Effector memory CD8-positive, alpha-beta T cell (primary cell): ENCODE results near the gene AGAP1.
A peak's percentile ranks its signal among the peaks of the same experiment; 100 is the strongest.

ENCODE experiments used
- ATAC-seq: fragments of 150-1000 bp; cut with Tn5 transposase; replicated peaks from 2 replicates; pipeline ENCODE4 v1.10.0; 2021; ENCODE audit warnings: mild to moderate bottlenecking, moderate library complexity
- DNase-seq, 3 experiments: peaks; one replicate each; pipeline ENCODE4 v3.0.0; 2021
- H3K27ac Mint-ChIP-seq, 2 donors: one replicate each; pipeline ENCODE4 v1.8.0; 2022; ENCODE audit warnings: mild to moderate bottlenecking in 2 of 2, mixed read lengths in 2 of 2, moderate library complexity in 2 of 2
- H3K27me3 Mint-ChIP-seq, 2 donors: one replicate each; pipeline ENCODE4 v1.8.0; 2022; ENCODE audit warnings: mixed read lengths in 2 of 2
- H3K36me3 Mint-ChIP-seq: one replicate; pipeline ENCODE4 v1.8.0; 2022; ENCODE audit warnings: mild to moderate bottlenecking, moderate library complexity, mixed read lengths; ENCODE audit not compliant: insufficient read depth
- H3K4me1 Mint-ChIP-seq, 2 donors: one replicate each; pipeline ENCODE4 v1.8.0; 2022; ENCODE audit warnings: low read depth in 2 of 2, mixed read lengths in 2 of 2
- H3K4me3 Mint-ChIP-seq, 2 donors: one replicate each; pipeline ENCODE4 v1.8.0; 2022; ENCODE audit warnings: mild to moderate bottlenecking in 2 of 2, mixed read lengths in 2 of 2, moderate library complexity in 2 of 2
- H3K9me3 Mint-ChIP-seq, 2 donors: one replicate each; pipeline ENCODE4 v1.8.0; 2022; ENCODE audit warnings: mixed read lengths in 2 of 2

Gene AGAP1

DNA sequence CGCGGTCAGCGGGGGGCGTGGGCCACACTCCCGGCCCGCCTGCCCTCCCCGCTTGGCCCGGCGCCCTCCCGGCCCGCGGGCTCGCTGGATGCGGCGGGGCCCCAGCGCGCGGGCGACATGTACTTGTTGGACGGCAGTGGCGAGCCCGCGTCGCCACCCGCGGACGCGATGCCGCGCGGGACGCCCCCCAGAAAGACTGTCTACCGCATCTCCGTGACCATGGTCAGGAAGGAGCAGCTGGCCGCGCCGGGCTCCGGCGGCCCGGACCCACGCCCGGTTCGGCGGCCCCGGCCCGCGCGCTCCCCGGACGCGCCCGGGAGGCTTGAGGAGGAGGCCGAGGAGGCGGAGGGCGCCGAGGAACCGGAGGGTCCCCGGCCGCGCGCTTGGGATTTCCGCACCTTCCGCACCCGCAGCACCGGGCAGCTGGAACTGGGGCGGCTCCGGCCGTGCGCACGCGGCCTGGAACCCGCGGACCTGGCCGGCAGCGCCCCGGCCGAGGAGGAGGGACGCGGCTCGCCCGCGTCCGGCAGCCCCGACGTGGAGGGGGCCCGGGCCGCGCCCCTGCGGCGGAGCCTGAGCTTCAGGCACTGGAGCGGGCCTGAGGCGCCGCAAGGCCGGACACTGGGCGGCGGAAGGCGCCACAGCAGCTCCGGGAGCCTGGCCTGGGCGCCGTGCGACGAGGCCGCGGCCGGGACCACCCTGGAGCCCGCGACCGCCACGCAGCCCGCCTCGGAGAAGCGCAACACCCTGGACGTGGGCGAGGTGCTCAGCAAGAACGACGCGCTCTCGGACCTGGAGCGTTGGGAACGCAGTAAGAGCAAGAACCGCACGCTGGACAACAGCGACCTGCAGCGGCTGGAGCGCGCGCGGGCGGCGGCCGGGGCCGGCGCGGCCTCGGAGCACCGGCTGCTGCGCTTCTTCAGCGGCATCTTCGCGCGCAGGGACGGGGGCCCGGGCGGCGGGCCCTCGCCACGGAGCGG, 176.4 kb downstream of the AGAP1 start:
- Mint-ChIP-seq H3K27ac (no peak overlapping the region), H3K9me3 (no peaks in the 10 kb centered on the region), H3K27me3 (peaks cover 6 to 27% of the 10 kb centered on the region in 2 donors), H3K36me3 (peaks cover 4% of the 10 kb centered on the region), H3K4me3 (no peak overlapping the region), H3K4me1 (peaks cover 25 to 36% of the 10 kb centered on the region in 2 donors)
- DNase-seq = peak in 1 of 3 experiments; percentile 7
- no peak for ATAC-seq

DNA sequence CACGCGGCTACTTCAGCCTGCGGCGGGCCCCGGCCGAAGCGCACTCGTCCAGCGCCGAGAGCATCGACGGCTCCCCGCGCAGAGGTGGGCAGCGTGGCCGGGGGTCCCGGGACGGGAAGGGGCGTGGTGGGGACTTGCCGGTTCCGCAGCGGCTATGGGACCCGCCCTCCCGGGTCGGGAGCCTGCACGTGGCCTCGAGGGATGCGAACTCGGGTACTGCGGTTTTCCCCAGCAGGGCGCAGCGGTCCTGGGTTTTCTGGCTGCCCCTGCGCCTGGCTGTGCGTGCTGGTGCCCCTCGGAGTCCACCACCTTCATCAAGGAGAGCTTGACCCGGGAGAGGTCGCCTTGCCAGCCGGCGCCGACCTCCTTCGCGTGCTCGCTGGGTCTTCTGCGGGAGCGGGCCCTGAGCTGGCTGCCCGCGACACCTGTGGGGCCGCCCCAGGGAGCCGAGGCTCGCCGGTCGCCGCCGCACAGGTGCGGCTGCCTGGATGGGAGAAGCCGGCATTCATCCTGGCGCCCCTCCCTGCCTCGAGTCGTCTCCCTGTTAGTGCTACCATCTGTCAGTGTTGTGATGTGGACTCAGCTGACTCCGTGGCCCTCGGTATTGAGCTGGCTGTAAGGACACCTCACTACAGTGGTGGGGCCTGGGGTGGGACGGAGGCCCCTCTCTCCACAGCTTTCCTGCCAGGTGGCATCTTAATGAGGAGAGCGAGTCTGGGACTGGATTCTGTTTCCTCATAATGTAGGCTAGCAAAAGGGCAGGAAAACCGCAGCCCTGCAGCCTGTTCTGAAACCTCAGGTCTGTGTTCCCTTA, 177.3 kb downstream of the AGAP1 start:
- H3K4me3 Mint-ChIP-seq = peak overlapping the region; percentile 74 to 85
- ATAC-seq (peak; percentile 11), DNase-seq (peak in 1 of 3 experiments; percentile 3)
- peak overlapping the region in 1 of 2 donors; percentile 79 for H3K27ac Mint-ChIP-seq
- H3K4me1 Mint-ChIP-seq = peaks cover 27 to 37% of the 10 kb centered on the region in 2 donors
- no peaks in the 10 kb centered on the region for H3K9me3 Mint-ChIP-seq
- peaks cover 6 to 22% of the 10 kb centered on the region in 2 donors for H3K27me3 Mint-ChIP-seq
- H3K36me3 Mint-ChIP-seq = peaks cover 8% of the 10 kb centered on the region

DNA sequence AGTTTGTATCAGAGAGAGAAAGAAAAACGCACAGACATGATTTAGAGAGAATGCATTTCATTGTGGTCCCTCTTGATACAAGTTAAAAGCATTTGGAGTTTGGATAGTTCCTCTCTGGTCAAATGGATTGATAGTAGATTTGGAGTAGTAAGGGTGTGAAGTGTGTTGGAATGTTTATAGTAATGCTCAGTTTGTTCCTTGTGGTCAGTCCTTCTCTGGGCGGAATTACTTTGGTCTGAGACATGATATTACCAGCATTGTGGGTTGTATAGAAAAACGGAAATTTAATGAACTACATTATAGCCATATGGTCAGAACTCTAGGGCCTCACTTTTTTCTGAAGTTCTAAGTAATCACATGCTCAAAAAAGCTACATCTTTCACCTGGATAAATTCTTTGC, 178.9 kb downstream of the AGAP1 start:
- peaks cover 31 to 44% of the 10 kb centered on the region in 2 donors for H3K4me1 Mint-ChIP-seq
- H3K36me3 Mint-ChIP-seq = peaks cover 8% of the 10 kb centered on the region
- H3K4me3 Mint-ChIP-seq = peak overlapping the region; percentile 74 to 85
- ATAC-seq (no peak), DNase-seq (no peak)
- H3K9me3 Mint-ChIP-seq = no peaks in the 10 kb centered on the region
- H3K27me3 Mint-ChIP-seq = peaks cover 6 to 21% of the 10 kb centered on the region in 2 donors
- no peak overlapping the region for H3K27ac Mint-ChIP-seq

DNA sequence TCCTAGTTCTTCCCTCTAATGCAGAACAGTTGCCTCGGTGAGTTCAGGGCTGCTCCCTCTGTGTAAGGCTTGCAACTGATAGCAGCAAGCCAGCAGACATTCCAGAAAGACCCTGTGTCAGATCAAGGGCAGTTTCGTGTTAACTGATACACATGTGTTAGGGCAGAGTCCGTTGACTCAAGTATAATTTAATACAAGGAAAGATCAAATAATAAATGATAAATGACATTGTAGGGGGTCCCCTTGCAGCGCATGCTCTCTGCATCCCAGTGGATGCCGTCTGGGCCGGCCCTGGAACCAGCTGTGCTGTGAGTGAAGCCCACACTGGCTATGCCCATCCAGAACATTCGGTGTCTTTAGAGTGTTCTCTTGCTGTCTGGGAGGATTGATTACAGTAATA, 180.3 kb downstream of the AGAP1 start:
- peaks cover 8% of the 10 kb centered on the region for H3K36me3 Mint-ChIP-seq
- no peak for ATAC-seq
- no peak for DNase-seq

DNA sequence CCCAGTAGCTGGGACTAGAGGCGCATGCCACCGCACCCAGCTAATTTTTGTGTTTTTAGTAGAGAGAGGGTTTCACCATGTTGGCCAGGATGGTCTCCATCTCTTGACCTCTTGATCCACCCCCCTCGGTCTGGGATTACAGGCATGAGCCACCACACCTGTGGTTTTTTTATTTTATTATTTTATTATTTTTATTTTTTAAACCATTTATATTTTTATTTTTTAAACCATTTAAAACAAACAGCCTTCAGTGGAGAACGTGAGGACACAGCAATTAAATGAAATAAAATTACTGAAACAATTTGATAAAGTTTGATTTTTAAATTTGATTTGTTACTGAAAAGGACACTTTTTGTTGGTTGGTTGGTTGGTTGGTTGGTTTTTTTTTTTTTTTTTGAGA, 181.0 kb downstream of the AGAP1 start:
- peaks cover 8% of the 10 kb centered on the region for H3K36me3 Mint-ChIP-seq
- peaks cover 31 to 55% of the 10 kb centered on the region in 2 donors for H3K4me1 Mint-ChIP-seq
- ATAC-seq = no peak
- H3K9me3 Mint-ChIP-seq = no peaks in the 10 kb centered on the region
- peaks cover 6 to 11% of the 10 kb centered on the region in 2 donors for H3K27me3 Mint-ChIP-seq
- H3K27ac Mint-ChIP-seq = peak overlapping the region in 1 of 2 donors; percentile 2
- DNase-seq = no peak
- no peak overlapping the region for H3K4me3 Mint-ChIP-seq

More for the DNA sequence above, 180.3 kb downstream of the AGAP1 start:
- Mint-ChIP-seq H3K9me3 (no peaks in the 10 kb centered on the region), H3K27me3 (peaks cover 6 to 11% of the 10 kb centered on the region in 2 donors), H3K4me3 (no peak overlapping the region), H3K4me1 (peaks cover 31 to 52% of the 10 kb centered on the region in 2 donors), H3K27ac (peak overlapping the region in 1 of 2 donors; percentile 27)

DNA sequence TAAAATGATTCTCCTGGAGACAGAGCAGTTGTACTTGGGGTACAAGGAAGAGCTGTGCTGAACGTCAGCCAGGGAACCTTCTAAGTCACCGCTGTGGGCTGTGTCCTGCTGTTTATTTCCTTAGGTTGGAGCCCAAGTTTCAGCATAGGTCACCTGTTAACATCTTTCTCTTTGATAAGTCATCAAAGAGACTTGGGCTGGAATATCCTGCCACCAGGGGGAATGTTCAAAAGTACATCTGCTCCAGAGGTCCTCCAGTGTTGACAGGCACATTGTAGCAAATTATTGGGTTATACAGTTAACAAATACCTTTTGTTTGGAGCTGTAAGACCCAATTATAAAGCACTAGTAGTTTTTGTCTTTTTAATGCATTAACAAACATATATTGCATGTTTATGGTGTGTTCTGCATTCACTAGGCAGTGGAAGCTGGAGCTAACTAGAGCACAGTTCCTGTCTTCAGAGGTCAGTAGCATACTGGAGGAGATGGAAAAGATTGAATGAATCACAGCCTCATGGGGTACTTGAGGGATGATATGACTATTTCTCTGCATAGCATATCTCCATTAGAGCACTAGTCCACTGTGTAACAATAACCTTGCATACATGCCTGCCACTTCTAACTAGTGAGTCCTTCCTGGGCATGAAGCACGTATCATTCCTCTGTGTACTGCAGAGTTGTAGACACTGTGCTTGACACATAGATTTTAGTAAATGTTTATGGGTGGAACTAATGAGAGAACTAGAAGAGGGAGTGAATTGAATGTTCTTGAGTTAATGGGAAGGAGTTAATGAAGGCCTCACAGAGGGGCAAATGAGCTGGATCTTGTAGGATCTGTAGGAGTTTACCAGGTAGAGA, 182.1 kb downstream of the AGAP1 start:
- DNase-seq (no peak), ATAC-seq (peak; percentile 35)

DNA sequence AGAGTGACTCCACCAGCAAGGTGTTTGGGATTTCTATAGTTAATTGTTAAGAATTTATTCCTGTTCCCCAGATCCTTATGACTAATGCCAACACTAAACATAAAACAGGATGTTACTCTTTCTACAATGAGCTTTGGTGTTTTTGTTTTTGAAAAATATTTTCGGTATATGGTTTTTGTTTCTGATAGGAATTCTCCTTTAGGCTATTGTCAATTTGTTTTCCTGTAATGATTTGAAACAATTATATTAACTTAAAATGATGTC, 182.6 kb downstream of the AGAP1 start:
- no peak for DNase-seq
- Mint-ChIP-seq H3K4me3 (no peak overlapping the region), H3K27ac (peak overlapping the region in 1 of 2 donors; percentile 2), H3K9me3 (no peaks in the 10 kb centered on the region), H3K27me3 (peaks cover 4 to 8% of the 10 kb centered on the region in 2 donors), H3K36me3 (peaks cover 8% of the 10 kb centered on the region), H3K4me1 (peaks cover 29 to 62% of the 10 kb centered on the region in 2 donors)
- no peak for ATAC-seq

More for the DNA sequence above, 182.1 kb downstream of the AGAP1 start:
- peak overlapping the region; percentile 2 to 20 for H3K27ac Mint-ChIP-seq
- H3K4me3 Mint-ChIP-seq = peak overlapping the region in 1 of 2 donors; percentile 36
- H3K4me1 Mint-ChIP-seq = peaks cover 31 to 58% of the 10 kb centered on the region in 2 donors
- H3K9me3 Mint-ChIP-seq = no peaks in the 10 kb centered on the region
- peaks cover 8% of the 10 kb centered on the region for H3K36me3 Mint-ChIP-seq
- peaks cover 6 to 11% of the 10 kb centered on the region in 2 donors for H3K27me3 Mint-ChIP-seq

DNA sequence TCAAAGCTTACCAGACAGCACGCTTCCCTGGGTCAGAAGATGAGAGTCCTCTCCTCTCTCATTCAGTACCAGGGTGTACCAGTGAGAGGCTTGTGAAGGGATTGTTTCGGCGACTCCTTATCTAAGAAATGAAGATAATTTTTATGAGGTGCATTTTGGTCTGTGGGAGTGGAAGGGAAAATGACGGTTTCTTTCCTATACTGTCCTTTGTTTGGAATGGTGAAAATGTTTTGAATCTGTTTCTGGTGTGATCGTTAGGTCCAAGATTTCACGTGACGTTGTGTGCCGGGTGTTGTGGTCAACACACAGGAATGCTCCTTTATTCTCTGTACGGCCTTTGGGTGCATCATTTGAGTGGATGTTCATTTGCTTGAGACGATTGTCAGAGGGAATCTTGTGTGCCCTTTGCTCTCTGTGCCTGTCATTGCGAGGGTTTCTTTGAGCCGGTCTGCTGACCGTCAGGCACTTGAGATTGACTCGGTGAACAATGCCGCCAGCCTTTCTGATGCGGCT, 183.5 kb downstream of the AGAP1 start:
- no peak for DNase-seq
- Mint-ChIP-seq H3K4me3 (no peak overlapping the region), H3K4me1 (peaks cover 22 to 56% of the 10 kb centered on the region in 2 donors), H3K36me3 (peaks cover 8% of the 10 kb centered on the region), H3K27me3 (peaks cover 0 to 6% of the 10 kb centered on the region in 2 donors), H3K9me3 (no peaks in the 10 kb centered on the region), H3K27ac (no peak overlapping the region)
- no peak for ATAC-seq

DNA sequence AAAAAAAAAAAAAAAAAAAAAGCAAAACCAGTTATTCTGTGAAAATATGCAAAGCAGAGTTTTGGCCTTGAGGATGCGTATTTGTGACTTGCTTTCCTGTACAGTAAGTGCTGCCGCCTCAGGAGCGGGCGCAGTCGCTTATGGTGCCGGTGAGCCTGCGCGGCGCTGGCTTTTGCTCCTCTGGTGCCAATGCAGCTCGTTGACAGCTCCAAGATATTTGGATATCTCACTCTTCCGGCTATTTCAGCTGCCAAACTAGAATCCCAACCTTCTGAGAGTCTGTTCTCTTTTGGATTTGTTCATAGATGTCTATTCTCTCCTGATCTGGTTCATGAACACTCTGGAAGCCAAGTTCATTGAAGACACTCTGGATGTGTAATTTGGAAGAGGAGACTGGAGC, 184.1 kb downstream of the AGAP1 start:
- Mint-ChIP-seq H3K9me3 (no peaks in the 10 kb centered on the region), H3K4me1 (peaks cover 17 to 55% of the 10 kb centered on the region in 2 donors), H3K27ac (peak overlapping the region in 1 of 2 donors; percentile 15)

DNA sequence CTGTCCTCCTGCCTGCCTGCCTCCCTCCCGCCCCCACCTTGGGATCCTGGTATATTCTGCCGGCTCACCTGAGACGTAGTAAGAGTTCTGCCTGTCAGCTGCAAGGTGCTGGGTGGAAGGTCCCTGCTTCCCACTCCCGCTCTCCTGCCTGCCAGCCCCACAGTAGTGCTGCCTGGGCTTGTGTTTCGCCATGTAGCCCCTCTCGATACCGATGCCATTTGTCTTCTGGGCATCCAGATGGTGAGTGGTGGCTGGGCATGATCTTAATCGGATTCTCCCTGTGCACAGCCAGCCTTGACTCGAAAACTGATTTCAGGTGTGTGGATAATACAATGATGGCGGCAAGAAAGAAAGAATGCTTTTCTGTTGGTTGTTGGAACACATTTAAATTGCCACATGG, 184.9 kb downstream of the AGAP1 start:
- no peaks in the 10 kb centered on the region for H3K9me3 Mint-ChIP-seq
- H3K4me3 Mint-ChIP-seq = no peak overlapping the region
- H3K4me1 Mint-ChIP-seq = peaks cover 17 to 55% of the 10 kb centered on the region in 2 donors
- no peak for ATAC-seq
- H3K27ac Mint-ChIP-seq = no peak overlapping the region
- peaks cover 0 to 6% of the 10 kb centered on the region in 2 donors for H3K27me3 Mint-ChIP-seq
- H3K36me3 Mint-ChIP-seq = peaks cover 8% of the 10 kb centered on the region
- no peak for DNase-seq

More for the DNA sequence above, 184.1 kb downstream of the AGAP1 start:
- H3K36me3 Mint-ChIP-seq = peaks cover 8% of the 10 kb centered on the region
- DNase-seq (no peak), ATAC-seq (no peak)
- H3K27me3 Mint-ChIP-seq = peaks cover 0 to 6% of the 10 kb centered on the region in 2 donors
- H3K4me3 Mint-ChIP-seq = no peak overlapping the region

DNA sequence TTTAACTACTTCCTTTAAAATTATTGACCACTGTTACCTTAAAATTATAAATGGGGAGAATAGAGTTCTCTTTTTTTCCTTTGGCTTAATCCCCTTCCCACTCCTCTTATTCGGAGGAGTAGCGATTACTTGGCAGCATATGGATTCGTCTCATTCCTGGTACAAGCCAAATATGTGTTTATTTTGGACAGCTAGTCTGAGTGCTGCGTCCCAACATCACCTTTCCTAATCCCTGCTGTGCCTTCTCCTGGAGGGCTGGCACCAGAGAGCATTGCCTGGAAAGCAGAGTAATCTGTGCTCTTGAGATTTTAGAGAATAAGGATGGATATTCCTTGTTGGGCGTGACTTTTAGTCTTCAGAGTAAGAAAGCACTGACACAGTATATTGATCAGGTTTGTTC, 185.6 kb downstream of the AGAP1 start:
- peaks cover 0 to 6% of the 10 kb centered on the region in 2 donors for H3K27me3 Mint-ChIP-seq
- H3K36me3 Mint-ChIP-seq = peaks cover 8% of the 10 kb centered on the region
- H3K27ac Mint-ChIP-seq = peak overlapping the region in 1 of 2 donors; percentile 81
- peaks cover 17 to 48% of the 10 kb centered on the region in 2 donors for H3K4me1 Mint-ChIP-seq
- H3K9me3 Mint-ChIP-seq = no peaks in the 10 kb centered on the region
- no peak for ATAC-seq
- DNase-seq = no peak
- H3K4me3 Mint-ChIP-seq = no peak overlapping the region

DNA sequence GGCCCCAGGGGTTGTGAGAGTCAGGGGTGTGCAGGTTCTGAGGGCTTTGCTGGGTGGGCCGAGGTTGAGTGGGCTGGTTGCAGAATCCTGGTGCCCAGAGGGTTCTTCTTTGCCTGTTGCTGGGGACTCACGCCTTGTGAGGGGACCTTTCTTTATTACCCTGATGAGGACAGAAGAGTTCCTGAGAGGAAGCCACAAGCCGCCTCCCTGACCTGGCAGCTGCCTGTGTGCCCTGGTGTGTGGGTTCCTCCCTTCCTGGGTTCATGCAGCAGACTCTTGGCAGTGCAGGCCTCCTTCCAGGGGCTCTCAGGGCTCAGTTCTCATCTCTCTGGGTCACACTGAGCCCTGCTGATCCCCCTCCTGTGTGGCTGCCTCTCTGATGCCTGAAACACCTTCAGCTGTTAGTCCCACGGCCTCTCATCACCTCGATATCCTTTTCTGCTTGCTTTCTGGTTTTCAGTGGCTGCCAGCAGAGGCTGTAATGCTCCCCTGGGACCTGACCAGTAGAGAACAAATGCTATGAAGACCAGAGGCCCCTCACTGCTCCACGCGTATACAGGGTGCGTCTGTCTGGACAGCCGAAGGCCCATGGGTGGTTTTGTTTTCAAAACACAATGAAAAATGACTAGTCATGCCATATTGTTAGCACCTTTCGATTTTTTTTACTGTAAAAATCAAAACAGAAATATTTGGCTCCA, 191.3 kb downstream of the AGAP1 start:
- Mint-ChIP-seq H3K4me3 (peak overlapping the region; percentile 72 to 81), H3K27me3 (no peaks in the 10 kb centered on the region), H3K36me3 (peaks cover 2% of the 10 kb centered on the region), H3K4me1 (peaks cover 18 to 53% of the 10 kb centered on the region in 2 donors), H3K27ac (peak overlapping the region; percentile 94 to 95), H3K9me3 (no peaks in the 10 kb centered on the region)
- DNase-seq (peak in 2 of 3 experiments; percentile 17 to 19), ATAC-seq (peak; percentile 94)
